GM12878 (cell line): Measurements from ENCODE around the gene AGBL4. TPM values are rescaled to one million over a fixed set of nuclear protein-coding genes. Genes with fewer than 3 reads are reported as not detected.

Experiments used
- ATAC-seq: fragments of 200-7000 bp; cut with Tn5 transposase; 3 replicates; pipeline ENCODE4 v1.9.1; 2020; ENCODE audit warnings: mild to moderate bottlenecking, moderate library complexity
- BruUV-seq: library from RNA; stranded (reverse); fragments of 400-500 nt; replicated peaks from 2 replicates; lab custom pipeline; 2021; lab: Mats Ljungman, UMichigan
- CTCF ChIA-PET: fragments of 300-600 bp; sonication (Branson Sonifier 250); formaldehyde crosslinking; extraction: SDS; loops from one replicate; lab custom pipeline; 2021; ENCODE audit warnings: inconsistent platforms; lab: Yijun Ruan, JAX
- POLR2A ChIA-PET: fragments of 350-600 bp; formaldehyde crosslinking; extraction: SDS; loops from one replicate; lab custom pipeline; 2021; ENCODE audit warnings: inconsistent platforms; lab: Charles Lee
- RAD21 ChIA-PET: fragments of 300-600 bp; sonication (Branson Sonifier 250); formaldehyde crosslinking; loops from one replicate; lab custom pipeline; 2023; ENCODE audit warnings: antibody characterized with exemption; ENCODE audit not compliant: unreplicated experiment; lab: Charles Lee
- SMC1A ChIA-PET: fragments of 300-600 bp; sonication (Branson Sonifier 250); formaldehyde crosslinking; loops from one replicate; lab custom pipeline; 2023; ENCODE audit not compliant: unreplicated experiment, uncharacterized antibody; lab: Charles Lee
- DNase-seq: peaks from one replicate; pipeline ENCODE4 v3.0.0-alpha.2; 2011; ENCODE audit warnings: low read depth, low spot score
- FAIRE-seq: peaks from 3 replicates; lab custom pipeline; 2011; peaks lifted over from hg19 to GRCh38; lab: Jason Lieb, UNC
- H2AFZ ChIP-seq: 2 replicates; pipeline ENCODE4 v1.6.0; 2011; ENCODE audit warnings: low read depth, low read length, control low read depth; ENCODE audit not compliant: control insufficient read depth
- H3K27ac ChIP-seq: 2 replicates; pipeline ENCODE4 v1.5.1; 2011; ENCODE audit warnings: control low read depth; ENCODE audit not compliant: control insufficient read depth, insufficient read depth
- H3K27me3 ChIP-seq, 2 experiments: replicated peaks in 1 of 2; 2 replicates each; pipeline versions ENCODE4 v1.6.0 to v1.6.1; 2011; ENCODE audit warnings: low read length in 1 of 2; ENCODE audit not compliant: control insufficient read depth in 2 of 2, insufficient read depth in 2 of 2
- H3K36me3 ChIP-seq, 2 experiments: 2 replicates each; pipeline ENCODE4 v1.5.1; 2011; ENCODE audit warnings: low read length in 1 of 2; ENCODE audit not compliant: control insufficient read depth in 2 of 2, insufficient read depth in 2 of 2
- H3K4me1 ChIP-seq: 2 replicates; pipeline ENCODE4 v1.6.1; 2011; ENCODE audit warnings: mild to moderate bottlenecking, low read length, moderate library complexity, mixed read lengths; ENCODE audit not compliant: control insufficient read depth, insufficient read depth
- H3K4me2 ChIP-seq: 2 replicates; pipeline ENCODE4 v1.6.0; 2011; ENCODE audit warnings: control low read depth; ENCODE audit not compliant: control insufficient read depth, insufficient read depth
- H3K4me3 ChIP-seq: fragments of 200-600 bp; sonication (generic); 2 replicates; pipeline ENCODE4 v1.5.1; 2016
- H3K79me2 ChIP-seq: 2 replicates; pipeline ENCODE4 v1.6.0; 2011; ENCODE audit warnings: low read length; ENCODE audit not compliant: control insufficient read depth, insufficient read depth
- H3K9ac ChIP-seq: 2 replicates; pipeline ENCODE4 v1.8.0; 2011; ENCODE audit warnings: low read length, control low read depth, mixed read lengths; ENCODE audit not compliant: control insufficient read depth, insufficient read depth
- H3K9me3 ChIP-seq: replicated peaks from 3 replicates; pipeline ENCODE4 v1.5.1; 2011; ENCODE audit warnings: mild to moderate bottlenecking, low read length; ENCODE audit not compliant: control insufficient read depth, insufficient read depth
- H4K20me1 ChIP-seq: 2 replicates; pipeline ENCODE4 v1.6.0; 2011; ENCODE audit not compliant: control insufficient read depth, insufficient read depth
- BCL11A ChIP-seq: IDR thresholded peaks from 2 replicates; pipeline ENCODE4 v1.6.1; 2011; ENCODE audit warnings: low read depth, low read length
- ELK1 ChIP-seq: IDR thresholded peaks from 2 replicates; pipeline ENCODE4 v1.6.1; 2012; ENCODE audit warnings: low read depth, low read length, improper control_type of control experiment
- ESRRA ChIP-seq: IDR thresholded peaks from 2 replicates; pipeline ENCODE4 v1.6.1; 2012; ENCODE audit warnings: mild to moderate bottlenecking, low read length, improper control_type of control experiment
- LARP7 ChIP-seq: fragments of 450-650 bp; IDR thresholded peaks from 2 replicates; pipeline ENCODE4 v1.6.1; 2017; ENCODE audit warnings: mild to moderate bottlenecking
- ZNF622 ChIP-seq: fragments of 450-650 bp; IDR thresholded peaks from 2 replicates; pipeline ENCODE4 v1.6.1; 2017; ENCODE audit warnings: mild to moderate bottlenecking, inconsistent platforms
- WGBS: methylation state at CpG from one replicate; pipeline ENCODE4 v1.1.6; 2016; ENCODE audit warnings: low lambda C conversion rate; ENCODE audit not compliant: insufficient replicate concordance, insufficient coverage; ENCODE audit errors: missing lambda C conversion rate; 5-methylcytosine and 5-hydroxymethylcytosine counted together
- in situ Hi-C: fragments of 300-500 bp; cut with MboI; formaldehyde crosslinking; loops from 9 replicates; pipeline ENCODE4 v1.14.3; 2018; ENCODE audit warnings: mixed read lengths
- intact Hi-C: fragments of 100-400 bp; cut with micrococcal nuclease; formaldehyde crosslinking; loops from one replicate; pipeline ENCODE4 v1.14.2; 2022; ENCODE audit not compliant: unreplicated experiment
- polyA plus RNA-seq, 11 experiments: library from polyadenylated mRNA; depleted of rRNA in 4 of 11; unstranded in 6 of 11; stranded (reverse) in 5 of 11; fragments of >200 nt; fragmentation: Nextera tagmentation in 4 of 11; fragmentation: Illumina TruSeq in 1 of 11; extraction: Ambion mirVana in 4 of 11; extraction: Trizol in 1 of 11; gene quantifications; 1 replicate in 1 of 11; 2 replicates in 10 of 11; pipeline versions ENCODE4 v1.2.1 to v1.2.3, GENCODE V29; 2011 to 2016; ENCODE audit warnings: inconsistent platforms in 2 of 11, missing spikeins in 2 of 11, low read depth in 1 of 11
- total RNA-seq, 4 experiments: library from RNA; depleted of rRNA in 3 of 4; stranded (reverse); fragments of >200 nt in 3 of 4; fragmentation: Illumina TruSeq in 1 of 4; extraction: Trizol in 1 of 4; gene quantifications; 2 replicates each; pipeline versions ENCODE4 v1.2.1 to v1.2.3, GENCODE V29; 2013 to 2021

Gene AGBL4
- total and polyA plus RNA-seq, 10 of the 15 experiments (the other 5 are each of a cell fraction or from before 2014, with no cell fraction given) = 0.31 TPM; not detected in 9

GRCh38 chr1:49356594-49356993 is 667.2 kb downstream of the AGBL4 start (continued):
- no peak for TF ChIP-seq ELK1

- Histone ChIP-seq H3K9me3 (no peaks in the 10 kb centered on the region), H2AFZ (no peak overlapping the region), H4K20me1 (no peaks in the 10 kb centered on the region), H3K79me2 (no peaks in the 10 kb centered on the region), H3K36me3 (no peaks in the 10 kb centered on the region), H3K27me3 (no peaks in the 10 kb centered on the region), H3K4me2 (no peak overlapping the region), H3K27ac (no peak overlapping the region), H3K9ac (no peak overlapping the region)
- CTCF ChIA-PET = no interaction called here
- SMC1A ChIA-PET = no interaction called here
- intact Hi-C loops = no loop called here
- no TSS peak for BruUV-seq
- no peak for ATAC-seq
- RAD21 ChIA-PET = no interaction called here
- FAIRE-seq = no peak
- POLR2A ChIA-PET = no interaction called here
- TF ChIP-seq LARP7 (no peak), ZNF622 (no peak), ESRRA (no peak), BCL11A (no peak)
- TF ChIP-seq, all 136 proteins: peak for 0
- Histone ChIP-seq H3K4me1 (no peaks in the 10 kb centered on the region), H3K4me3 (no peak overlapping the region)
- 20% methylated on average over 2 of the region's 2 CpGs for WGBS
- no peak for DNase-seq
- in situ Hi-C loops = no loop called here
Measured at GRCh38 chr1:49351768-49352167, 672.0 kb downstream of the AGBL4 start.
